DOHH2 (cell line): ENCODE measurements around the gene CTIF.
A peak's percentile ranks its signal among the peaks of the same experiment; 100 is the strongest.

ENCODE experiments used
- H3F3A ChIP-seq: fragments of 200-600 bp; sonication (generic), shearing (Covaris generic); 2 replicates; pipeline ENCODE4 v1.6.0; 2016; ENCODE audit warnings: antibody characterized with exemption, mild to moderate bottlenecking; ENCODE audit not compliant: control insufficient read depth, insufficient read depth
- H3K27ac ChIP-seq: fragments of 200-600 bp; sonication (generic); 2 replicates; pipeline ENCODE4 v1.5.1; 2014; ENCODE audit warnings: low read depth, mild to moderate bottlenecking, low read length, moderate library complexity
- H3K27me3 ChIP-seq: fragments of 200-600 bp; sonication (generic); 2 replicates; pipeline ENCODE4 v1.6.1; 2014; ENCODE audit warnings: mild to moderate bottlenecking, low read length, mixed read lengths; ENCODE audit not compliant: control insufficient read depth
- H3K36me3 ChIP-seq: fragments of 200-600 bp; sonication (generic); 2 replicates; pipeline ENCODE4 v1.6.1; 2014; ENCODE audit warnings: mild to moderate bottlenecking, low read length, moderate library complexity, mixed read lengths; ENCODE audit not compliant: control insufficient read depth
- H3K4me1 ChIP-seq: fragments of 200-600 bp; sonication (generic); 2 replicates; pipeline ENCODE4 v1.6.1; 2014; ENCODE audit warnings: mild to moderate bottlenecking, low read length, mixed read lengths; ENCODE audit not compliant: control insufficient read depth
- H3K4me2 ChIP-seq: fragments of 200-600 bp; sonication (generic); 2 replicates; pipeline ENCODE4 v1.6.0; 2014; ENCODE audit warnings: mild to moderate bottlenecking, low read length, moderate library complexity
- H3K4me3 ChIP-seq: fragments of 200-600 bp; sonication (generic); 2 replicates; pipeline ENCODE4 v1.5.1; 2014; ENCODE audit warnings: mild to moderate bottlenecking, low read length, mixed read lengths
- H3K79me2 ChIP-seq: fragments of 200-600 bp; sonication (generic); 2 replicates; pipeline ENCODE4 v1.6.1; 2014; ENCODE audit warnings: mild to moderate bottlenecking, low read length, mixed read lengths; ENCODE audit not compliant: control insufficient read depth
- H3K9me2 ChIP-seq: fragments of 200-600 bp; sonication (generic); replicated peaks from 2 replicates; pipeline ENCODE4 v1.6.1; 2014; ENCODE audit warnings: mild to moderate bottlenecking, low read length, mixed read lengths; ENCODE audit not compliant: control insufficient read depth
- H3K9me3 ChIP-seq: fragments of 200-600 bp; sonication (generic); 2 replicates; pipeline ENCODE4 v1.6.1; 2014; ENCODE audit warnings: antibody characterized with exemption, low read length, mixed read lengths; ENCODE audit not compliant: control insufficient read depth, insufficient read depth
- H4K20me1 ChIP-seq: fragments of 200-600 bp; sonication (generic); 2 replicates; pipeline ENCODE4 v1.6.0; 2014; ENCODE audit warnings: low read depth, mild to moderate bottlenecking, antibody characterized with exemption, low read length, moderate library complexity; ENCODE audit not compliant: control insufficient read depth, insufficient read depth
- CTCF ChIP-seq: fragments of 200-600 bp; sonication (generic); IDR thresholded peaks from one replicate; pipeline ENCODE4 v1.5.1; 2014; ENCODE audit warnings: antibody characterized with exemption, mild to moderate bottlenecking, low read depth, low read length; ENCODE audit not compliant: poor library complexity, severe bottlenecking
- EZH2phosphoT487 ChIP-seq: fragments of 200-600 bp; sonication (generic); IDR thresholded peaks from 2 replicates; pipeline ENCODE4 v1.6.1; 2017; ENCODE audit warnings: borderline replicate concordance, mild to moderate bottlenecking, antibody characterized with exemption, low read length, moderate library complexity, mixed read lengths

The CTIF gene

DNA sequence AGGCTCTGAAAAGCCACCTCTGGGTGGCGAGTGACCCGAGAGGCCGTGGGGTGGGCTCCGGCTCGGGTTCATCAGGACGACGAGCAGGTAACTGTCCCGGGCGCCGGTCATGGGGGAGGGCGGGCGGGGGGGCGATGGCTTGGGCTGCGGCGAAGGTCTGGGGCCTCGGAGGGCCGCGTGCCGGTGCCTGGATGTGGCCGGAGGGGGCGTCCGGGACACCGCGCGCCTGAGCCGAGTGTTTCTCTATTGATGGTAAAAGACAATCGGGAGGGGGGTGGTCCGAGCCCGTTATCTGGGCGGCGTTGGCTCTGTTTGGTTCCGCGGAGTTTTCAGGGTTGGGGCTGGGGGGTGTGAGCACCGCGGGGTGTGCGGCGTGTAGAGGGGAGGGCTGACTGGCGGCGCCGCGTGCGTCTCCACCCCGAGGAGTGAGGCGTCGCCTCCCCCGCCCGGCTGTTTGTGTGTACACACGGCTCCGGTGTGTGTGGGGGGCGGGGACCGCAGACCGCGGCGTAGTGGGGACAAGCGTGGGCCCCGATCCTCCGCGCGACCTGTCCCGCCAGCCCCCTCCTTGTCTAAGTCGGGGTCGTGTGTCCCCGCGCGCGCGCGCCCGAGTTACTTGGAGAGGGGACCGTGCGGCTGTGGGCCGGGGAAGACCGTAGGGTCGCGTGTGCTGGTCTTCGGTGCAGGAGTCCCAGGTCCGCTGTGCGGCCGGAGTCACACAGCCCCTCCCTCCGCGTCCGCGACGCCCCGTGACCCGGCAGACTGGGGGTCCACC is 1.6 kb downstream of the CTIF start:
- Histone ChIP-seq H3K27ac (no peak overlapping the region), H3K4me2 (peak overlapping the region; percentile 96), H3K9me2 (no peaks in the 10 kb centered on the region), H3K9me3 (no peaks in the 10 kb centered on the region), H3K4me1 (peaks cover 20% of the 10 kb centered on the region), H3F3A (no peaks in the 10 kb centered on the region), H3K79me2 (no peaks in the 10 kb centered on the region), H3K27me3 (peaks cover 36% of the 10 kb centered on the region), H3K36me3 (no peaks in the 10 kb centered on the region), H4K20me1 (no peaks in the 10 kb centered on the region), H3K4me3 (peak overlapping the region; percentile 82)
- TF ChIP-seq EZH2phosphoT487 (peak; percentile 94), CTCF (peak; percentile 9)

DNA sequence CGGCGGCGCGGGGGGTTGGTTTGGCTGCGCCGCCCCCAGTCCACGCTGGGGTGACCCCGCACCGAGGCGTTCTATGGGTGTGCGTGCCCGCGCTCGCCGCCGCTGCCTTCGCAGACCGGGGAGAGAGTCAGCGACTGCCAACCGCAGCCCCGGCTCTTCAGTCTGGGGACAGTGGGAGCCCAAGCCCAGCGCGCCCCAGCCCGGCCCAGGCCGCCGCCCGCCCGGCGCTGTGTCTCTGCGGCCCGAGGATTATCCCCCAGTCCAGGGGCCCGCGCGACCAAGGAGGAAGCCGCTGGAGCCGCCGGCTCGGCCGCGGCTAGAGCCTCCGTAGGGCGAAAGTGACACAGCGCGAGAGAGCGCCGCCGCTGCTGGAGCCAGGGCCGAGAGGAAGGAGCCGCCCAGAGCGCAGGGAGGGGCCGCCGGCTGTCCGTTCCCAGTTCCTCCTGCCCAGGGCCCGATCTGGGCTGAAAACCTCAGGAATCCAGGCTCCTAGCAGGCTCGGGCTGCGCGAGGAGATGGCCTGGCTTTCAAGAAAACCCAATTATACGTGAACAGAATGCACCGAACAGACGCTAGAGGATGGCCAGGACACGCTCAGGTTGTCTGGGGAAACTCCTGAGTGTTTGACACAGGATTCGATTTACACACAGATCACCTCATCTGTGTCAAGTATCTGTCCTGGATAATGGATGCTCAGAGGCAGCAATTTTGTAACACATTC is 2.4 kb downstream of the CTIF start:
- no peak overlapping the region for H3K27ac ChIP-seq
- H3K4me2 ChIP-seq = peak overlapping the region; percentile 96
- H3F3A ChIP-seq = no peaks in the 10 kb centered on the region
- no peaks in the 10 kb centered on the region for H3K9me2 ChIP-seq
- TF ChIP-seq EZH2phosphoT487 = no peak; the same call in 1 of the 2 replicates
- TF ChIP-seq CTCF = no peak
- no peaks in the 10 kb centered on the region for H4K20me1 ChIP-seq
- H3K4me1 ChIP-seq = peaks cover 20% of the 10 kb centered on the region
- no peaks in the 10 kb centered on the region for H3K36me3 ChIP-seq
- no peaks in the 10 kb centered on the region for H3K9me3 ChIP-seq
- H3K79me2 ChIP-seq = no peaks in the 10 kb centered on the region
- peaks cover 36% of the 10 kb centered on the region for H3K27me3 ChIP-seq
- peak overlapping the region; percentile 64 for H3K4me3 ChIP-seq

DNA sequence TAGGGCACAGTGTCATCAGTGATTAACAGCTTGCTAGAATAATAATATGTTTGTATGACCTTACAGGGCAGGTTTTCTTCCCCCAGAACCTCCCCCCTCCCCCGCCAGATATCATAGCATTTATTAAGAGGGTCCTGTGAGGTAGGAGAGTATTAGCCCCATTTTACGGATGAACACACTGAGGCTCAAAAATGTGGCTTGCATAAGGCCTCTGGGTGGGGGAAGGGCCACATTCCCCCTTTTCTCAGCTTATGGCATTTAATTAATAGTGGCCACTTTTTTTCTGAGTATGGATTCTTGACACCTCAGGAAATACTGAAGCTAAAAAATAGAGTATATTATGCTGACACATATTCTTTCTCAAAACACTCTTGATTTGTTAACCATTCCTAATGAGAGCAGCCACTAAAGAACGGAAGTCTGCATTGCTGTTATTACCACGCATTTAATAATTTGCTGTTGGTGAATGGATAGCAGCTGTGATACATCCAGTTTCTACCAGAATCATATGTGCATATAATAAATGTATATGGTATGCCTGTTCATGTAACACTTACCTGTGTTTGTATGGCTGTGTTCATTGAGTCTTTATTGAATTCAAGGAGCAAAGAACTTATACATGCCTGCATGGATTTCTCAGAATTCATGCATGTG is 3.0 kb downstream of the CTIF start:
- Histone ChIP-seq H3K9me2 (no peaks in the 10 kb centered on the region), H3K36me3 (no peaks in the 10 kb centered on the region), H3K79me2 (no peaks in the 10 kb centered on the region), H3K4me3 (no peak overlapping the region), H3K27ac (no peak overlapping the region), H3K27me3 (peaks cover 36% of the 10 kb centered on the region), H3K4me2 (peak overlapping the region; percentile 96; the same call in 1 of the 2 replicates), H3K9me3 (no peaks in the 10 kb centered on the region), H3F3A (no peaks in the 10 kb centered on the region), H3K4me1 (peaks cover 20% of the 10 kb centered on the region), H4K20me1 (no peaks in the 10 kb centered on the region)
- TF ChIP-seq EZH2phosphoT487 (no peak), CTCF (no peak)
